ENCODE data around the gene BAZ2B.

GRCh38 chr2:159539701-159540100 lies 76.6 kb downstream of the BAZ2B start:
- TF ChIP-seq, protein P1, sequence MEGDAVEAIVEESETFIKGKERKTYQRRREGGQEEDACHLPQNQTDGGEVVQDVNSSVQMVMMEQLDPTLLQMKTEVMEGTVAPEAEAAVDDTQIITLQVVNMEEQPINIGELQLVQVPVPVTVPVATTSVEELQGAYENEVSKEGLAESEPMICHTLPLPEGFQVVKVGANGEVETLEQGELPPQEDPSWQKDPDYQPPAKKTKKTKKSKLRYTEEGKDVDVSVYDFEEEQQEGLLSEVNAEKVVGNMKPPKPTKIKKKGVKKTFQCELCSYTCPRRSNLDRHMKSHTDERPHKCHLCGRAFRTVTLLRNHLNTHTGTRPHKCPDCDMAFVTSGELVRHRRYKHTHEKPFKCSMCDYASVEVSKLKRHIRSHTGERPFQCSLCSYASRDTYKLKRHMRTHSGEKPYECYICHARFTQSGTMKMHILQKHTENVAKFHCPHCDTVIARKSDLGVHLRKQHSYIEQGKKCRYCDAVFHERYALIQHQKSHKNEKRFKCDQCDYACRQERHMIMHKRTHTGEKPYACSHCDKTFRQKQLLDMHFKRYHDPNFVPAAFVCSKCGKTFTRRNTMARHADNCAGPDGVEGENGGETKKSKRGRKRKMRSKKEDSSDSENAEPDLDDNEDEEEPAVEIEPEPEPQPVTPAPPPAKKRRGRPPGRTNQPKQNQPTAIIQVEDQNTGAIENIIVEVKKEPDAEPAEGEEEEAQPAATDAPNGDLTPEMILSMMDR (IDR thresholded peaks at IDR 0.05) = no peak
- no peak for TF ChIP-seq ZNF138 (CRISPR knock-in tag; conservative IDR thresholded peaks at IDR 0.05)
- no peak for TF ChIP-seq GABPB1 (CRISPR knock-in tag; IDR thresholded peaks at IDR 0.05)
- TF ChIP-seq IRF2 (CRISPR knock-in tag; IDR thresholded peaks at IDR 0.05; ENCODE audit: borderline replicate concordance, low read depth) = no peak
- TF ChIP-seq ZNF263 (CRISPR knock-in tag; IDR thresholded peaks at IDR 0.05; ENCODE audit: low read depth) = no peak
- TF ChIP-seq, protein P2, sequence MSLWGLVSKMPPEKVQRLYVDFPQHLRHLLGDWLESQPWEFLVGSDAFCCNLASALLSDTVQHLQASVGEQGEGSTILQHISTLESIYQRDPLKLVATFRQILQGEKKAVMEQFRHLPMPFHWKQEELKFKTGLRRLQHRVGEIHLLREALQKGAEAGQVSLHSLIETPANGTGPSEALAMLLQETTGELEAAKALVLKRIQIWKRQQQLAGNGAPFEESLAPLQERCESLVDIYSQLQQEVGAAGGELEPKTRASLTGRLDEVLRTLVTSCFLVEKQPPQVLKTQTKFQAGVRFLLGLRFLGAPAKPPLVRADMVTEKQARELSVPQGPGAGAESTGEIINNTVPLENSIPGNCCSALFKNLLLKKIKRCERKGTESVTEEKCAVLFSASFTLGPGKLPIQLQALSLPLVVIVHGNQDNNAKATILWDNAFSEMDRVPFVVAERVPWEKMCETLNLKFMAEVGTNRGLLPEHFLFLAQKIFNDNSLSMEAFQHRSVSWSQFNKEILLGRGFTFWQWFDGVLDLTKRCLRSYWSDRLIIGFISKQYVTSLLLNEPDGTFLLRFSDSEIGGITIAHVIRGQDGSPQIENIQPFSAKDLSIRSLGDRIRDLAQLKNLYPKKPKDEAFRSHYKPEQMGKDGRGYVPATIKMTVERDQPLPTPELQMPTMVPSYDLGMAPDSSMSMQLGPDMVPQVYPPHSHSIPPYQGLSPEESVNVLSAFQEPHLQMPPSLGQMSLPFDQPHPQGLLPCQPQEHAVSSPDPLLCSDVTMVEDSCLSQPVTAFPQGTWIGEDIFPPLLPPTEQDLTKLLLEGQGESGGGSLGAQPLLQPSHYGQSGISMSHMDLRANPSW (CRISPR knock-in tag; conservative IDR thresholded peaks at IDR 0.05; ENCODE audit: low read depth) = no peak
- TF ChIP-seq ZNF512 (CRISPR knock-in tag; IDR thresholded peaks at IDR 0.05; ENCODE audit: borderline replicate concordance) = no peak
- no peak for TF ChIP-seq AFF4 (CRISPR knock-in tag; IDR thresholded peaks at IDR 0.05; ENCODE audit: borderline replicate concordance)
- TF ChIP-seq ZNF423 (CRISPR knock-in tag; IDR thresholded peaks at IDR 0.05) = no peak
- TF ChIP-seq ELF4 (CRISPR knock-in tag; IDR thresholded peaks at IDR 0.05; ENCODE audit: low read depth) = no peak
- TF ChIP-seq, protein P3, sequence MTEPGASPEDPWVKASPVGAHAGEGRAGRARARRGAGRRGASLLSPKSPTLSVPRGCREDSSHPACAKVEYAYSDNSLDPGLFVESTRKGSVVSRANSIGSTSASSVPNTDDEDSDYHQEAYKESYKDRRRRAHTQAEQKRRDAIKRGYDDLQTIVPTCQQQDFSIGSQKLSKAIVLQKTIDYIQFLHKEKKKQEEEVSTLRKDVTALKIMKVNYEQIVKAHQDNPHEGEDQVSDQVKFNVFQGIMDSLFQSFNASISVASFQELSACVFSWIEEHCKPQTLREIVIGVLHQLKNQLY (CRISPR knock-in tag; IDR thresholded peaks at IDR 0.05) = no peak
- no peak for TF ChIP-seq ZNF121 (CRISPR knock-in tag; IDR thresholded peaks at IDR 0.05)

Measured in WTC11 (cell line).